Progenitor cell of endocrine pancreas (in vitro differentiated cells): ENCODE results near the gene ANKRD39. TPM values are rescaled to one million over a fixed set of nuclear protein-coding genes. Genes with fewer than 3 reads are reported as not detected.

Source experiments
- DNase-seq: peaks from one replicate; pipeline ENCODE4 v3.0.0; 2021; ENCODE audit warnings: low spot score; ENCODE audit not compliant: unreplicated experiment
- H3K27ac Mint-ChIP-seq: 2 replicates; pipeline ENCODE4 v1.8.0; 2021; ENCODE audit warnings: mild to moderate bottlenecking, moderate library complexity, mixed read lengths
- H3K27me3 Mint-ChIP-seq: 2 replicates; pipeline ENCODE4 v1.8.0; 2021; ENCODE audit warnings: mixed read lengths
- H3K36me3 Mint-ChIP-seq: 2 replicates; pipeline ENCODE4 v1.8.0; 2022; ENCODE audit warnings: mixed read lengths; ENCODE audit not compliant: insufficient read depth
- H3K4me1 Mint-ChIP-seq: 2 replicates; pipeline ENCODE4 v1.8.0; 2021; ENCODE audit warnings: low read depth, mixed read lengths
- H3K4me3 Mint-ChIP-seq: 2 replicates; pipeline ENCODE4 v1.8.0; 2021; ENCODE audit warnings: low read depth, mild to moderate bottlenecking, moderate library complexity, mixed read lengths
- H3K9me3 Mint-ChIP-seq: 2 replicates; pipeline ENCODE4 v1.8.0; 2021; ENCODE audit warnings: low read depth, mixed read lengths
- total RNA-seq: library from RNA; stranded (reverse); gene quantifications from 2 replicates; pipeline ENCODE4 v1.2.1, GENCODE V29; 2021
- TF ChIP-seq, protein P1 (sequence below): fragments of 200-600 bp; sonication (generic); IDR thresholded peaks from one replicate; pipeline ENCODE4 v1.5.0; 2021; ENCODE audit warnings: antibody characterized with exemption, mild to moderate bottlenecking; ENCODE audit not compliant: unreplicated experiment

ANKRD39 gene
- total RNA-seq, 1 donor from 2014 or later, result 16.1 TPM

DNA sequence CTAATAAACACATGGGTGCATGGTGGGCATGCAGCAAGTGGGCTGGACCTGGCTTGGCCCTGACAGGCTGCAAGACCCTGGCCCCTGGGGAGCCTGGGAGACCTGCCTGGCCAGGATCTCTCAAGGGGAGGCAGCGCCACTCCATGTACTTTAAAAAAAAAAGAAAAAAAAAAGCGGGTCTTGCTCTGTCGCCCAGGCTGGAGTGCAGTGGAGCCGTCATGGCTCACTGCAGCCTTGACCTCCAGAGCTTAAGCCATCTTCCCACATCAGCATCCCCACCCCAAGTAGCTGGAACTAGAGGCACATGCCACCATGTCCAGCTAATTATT is 41.6 kb upstream of the ANKRD39 start:
- Mint-ChIP-seq H3K27ac (no peak overlapping the region), H3K4me3 (no peak overlapping the region), H3K27me3 (peaks cover 11% of the 10 kb centered on the region), H3K9me3 (no peaks in the 10 kb centered on the region), H3K36me3 (no peaks in the 10 kb centered on the region), H3K4me1 (peaks cover 2% of the 10 kb centered on the region)
- DNase-seq, result no peak
- TF ChIP-seq, protein P1, sequence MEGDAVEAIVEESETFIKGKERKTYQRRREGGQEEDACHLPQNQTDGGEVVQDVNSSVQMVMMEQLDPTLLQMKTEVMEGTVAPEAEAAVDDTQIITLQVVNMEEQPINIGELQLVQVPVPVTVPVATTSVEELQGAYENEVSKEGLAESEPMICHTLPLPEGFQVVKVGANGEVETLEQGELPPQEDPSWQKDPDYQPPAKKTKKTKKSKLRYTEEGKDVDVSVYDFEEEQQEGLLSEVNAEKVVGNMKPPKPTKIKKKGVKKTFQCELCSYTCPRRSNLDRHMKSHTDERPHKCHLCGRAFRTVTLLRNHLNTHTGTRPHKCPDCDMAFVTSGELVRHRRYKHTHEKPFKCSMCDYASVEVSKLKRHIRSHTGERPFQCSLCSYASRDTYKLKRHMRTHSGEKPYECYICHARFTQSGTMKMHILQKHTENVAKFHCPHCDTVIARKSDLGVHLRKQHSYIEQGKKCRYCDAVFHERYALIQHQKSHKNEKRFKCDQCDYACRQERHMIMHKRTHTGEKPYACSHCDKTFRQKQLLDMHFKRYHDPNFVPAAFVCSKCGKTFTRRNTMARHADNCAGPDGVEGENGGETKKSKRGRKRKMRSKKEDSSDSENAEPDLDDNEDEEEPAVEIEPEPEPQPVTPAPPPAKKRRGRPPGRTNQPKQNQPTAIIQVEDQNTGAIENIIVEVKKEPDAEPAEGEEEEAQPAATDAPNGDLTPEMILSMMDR, result no peak

DNA sequence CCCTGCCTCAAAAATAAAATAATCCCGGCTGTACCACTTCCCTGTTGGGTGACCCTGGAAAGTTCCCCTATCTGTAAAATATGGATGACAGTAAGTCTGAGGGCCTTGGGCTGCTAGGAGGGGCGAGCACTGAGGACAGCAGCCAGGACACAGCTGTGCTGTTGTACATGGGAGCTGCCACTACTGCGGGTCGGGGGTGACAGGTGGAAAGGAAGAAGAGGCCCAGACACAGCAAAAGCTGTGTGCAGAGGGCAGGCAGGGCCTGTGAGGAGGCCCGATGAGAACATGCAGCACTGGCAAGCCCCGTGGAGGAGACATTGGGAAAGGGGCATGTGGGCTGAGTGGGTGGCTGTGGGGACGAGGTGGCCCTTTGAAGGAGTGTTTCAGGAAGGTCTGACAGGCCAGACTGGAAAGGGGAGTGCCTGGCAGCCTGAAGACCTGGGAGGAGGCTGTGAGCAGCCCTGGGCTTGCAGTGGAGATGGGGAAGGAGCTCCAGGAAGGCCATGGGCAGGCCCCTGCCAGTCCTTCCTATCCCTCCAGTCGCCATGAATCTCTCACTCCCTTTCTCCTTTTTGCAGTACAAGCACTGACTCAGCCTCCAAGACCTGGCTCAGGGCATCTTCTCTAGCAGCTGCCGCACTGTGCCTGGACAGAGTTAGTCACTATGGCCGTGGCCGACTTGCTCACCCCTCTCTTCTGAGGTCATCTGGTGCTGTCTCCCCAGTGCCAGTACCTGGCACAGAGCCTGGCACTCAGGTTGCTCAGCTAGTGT is 41.0 kb upstream of the ANKRD39 start:
- H3K4me3 Mint-ChIP-seq, result no peak overlapping the region
- no peak overlapping the region for H3K27ac Mint-ChIP-seq
- no peaks in the 10 kb centered on the region for H3K9me3 Mint-ChIP-seq
- TF ChIP-seq, protein P1, result no peak
- peaks cover 2% of the 10 kb centered on the region for H3K4me1 Mint-ChIP-seq
- no peak for DNase-seq
- peaks cover 11% of the 10 kb centered on the region for H3K27me3 Mint-ChIP-seq
- H3K36me3 Mint-ChIP-seq, result no peaks in the 10 kb centered on the region

DNA sequence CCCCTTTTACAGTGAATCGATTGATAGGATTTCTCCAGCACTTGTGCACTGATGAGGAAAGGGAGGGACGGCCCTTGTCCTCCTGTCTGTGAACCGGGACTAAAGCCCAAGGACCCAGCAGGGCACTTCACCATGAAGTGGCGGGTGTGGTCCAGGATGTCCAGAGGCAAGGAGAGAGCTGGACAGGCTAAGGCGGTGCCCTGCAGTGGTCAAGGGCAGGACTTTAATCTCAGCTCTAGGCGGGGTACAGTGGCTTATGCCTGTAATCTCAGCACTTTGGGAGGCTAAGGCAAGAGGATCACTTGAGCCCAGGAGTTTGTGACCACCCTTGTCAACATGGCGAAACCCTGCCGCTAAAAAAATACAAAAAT is 40.3 kb upstream of the ANKRD39 start:
- TF ChIP-seq, protein P1, result no peak
- H3K27ac Mint-ChIP-seq, result no peak overlapping the region
- H3K4me1 Mint-ChIP-seq, result peaks cover 2% of the 10 kb centered on the region
- peaks cover 11% of the 10 kb centered on the region for H3K27me3 Mint-ChIP-seq
- H3K9me3 Mint-ChIP-seq, result no peaks in the 10 kb centered on the region
- H3K4me3 Mint-ChIP-seq, result no peak overlapping the region
- DNase-seq, result no peak
- no peaks in the 10 kb centered on the region for H3K36me3 Mint-ChIP-seq

DNA sequence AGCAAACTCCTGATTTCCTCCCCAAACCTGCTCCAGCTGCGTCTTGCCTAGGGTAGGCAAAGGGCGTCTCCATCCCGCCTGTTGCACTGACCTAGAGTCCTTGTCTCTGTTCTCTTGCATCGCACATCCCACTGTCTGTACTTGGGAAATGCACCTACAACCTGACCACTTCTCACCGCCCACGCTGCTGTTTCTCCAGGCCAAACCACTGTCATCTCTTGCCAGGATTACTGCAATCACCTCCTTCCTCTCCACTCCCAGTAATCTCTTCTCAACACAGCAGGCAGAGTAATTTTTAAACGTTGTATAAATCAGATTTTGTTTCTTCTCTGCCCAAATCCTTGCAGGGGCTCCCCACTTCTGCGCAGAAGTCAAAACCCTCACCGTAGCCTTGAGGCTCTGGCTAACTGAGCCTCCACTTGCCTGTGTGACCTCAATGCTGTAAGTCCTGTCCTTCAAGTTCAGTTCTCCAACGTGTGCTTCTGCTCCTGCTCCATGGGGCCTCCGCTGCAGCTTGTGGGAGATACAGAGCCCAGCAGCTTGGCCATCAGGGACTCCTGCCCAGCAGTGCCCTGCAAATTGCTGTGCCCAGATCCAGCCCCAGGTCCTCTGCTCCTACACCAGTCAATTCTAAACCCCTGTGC is 39.8 kb upstream of the ANKRD39 start:
- Mint-ChIP-seq H3K27ac (no peak overlapping the region), H3K27me3 (peaks cover 12% of the 10 kb centered on the region), H3K4me3 (no peak overlapping the region), H3K4me1 (peaks cover 2% of the 10 kb centered on the region), H3K9me3 (no peaks in the 10 kb centered on the region), H3K36me3 (no peaks in the 10 kb centered on the region)
- TF ChIP-seq, protein P1, result no peak
- no peak for DNase-seq

DNA sequence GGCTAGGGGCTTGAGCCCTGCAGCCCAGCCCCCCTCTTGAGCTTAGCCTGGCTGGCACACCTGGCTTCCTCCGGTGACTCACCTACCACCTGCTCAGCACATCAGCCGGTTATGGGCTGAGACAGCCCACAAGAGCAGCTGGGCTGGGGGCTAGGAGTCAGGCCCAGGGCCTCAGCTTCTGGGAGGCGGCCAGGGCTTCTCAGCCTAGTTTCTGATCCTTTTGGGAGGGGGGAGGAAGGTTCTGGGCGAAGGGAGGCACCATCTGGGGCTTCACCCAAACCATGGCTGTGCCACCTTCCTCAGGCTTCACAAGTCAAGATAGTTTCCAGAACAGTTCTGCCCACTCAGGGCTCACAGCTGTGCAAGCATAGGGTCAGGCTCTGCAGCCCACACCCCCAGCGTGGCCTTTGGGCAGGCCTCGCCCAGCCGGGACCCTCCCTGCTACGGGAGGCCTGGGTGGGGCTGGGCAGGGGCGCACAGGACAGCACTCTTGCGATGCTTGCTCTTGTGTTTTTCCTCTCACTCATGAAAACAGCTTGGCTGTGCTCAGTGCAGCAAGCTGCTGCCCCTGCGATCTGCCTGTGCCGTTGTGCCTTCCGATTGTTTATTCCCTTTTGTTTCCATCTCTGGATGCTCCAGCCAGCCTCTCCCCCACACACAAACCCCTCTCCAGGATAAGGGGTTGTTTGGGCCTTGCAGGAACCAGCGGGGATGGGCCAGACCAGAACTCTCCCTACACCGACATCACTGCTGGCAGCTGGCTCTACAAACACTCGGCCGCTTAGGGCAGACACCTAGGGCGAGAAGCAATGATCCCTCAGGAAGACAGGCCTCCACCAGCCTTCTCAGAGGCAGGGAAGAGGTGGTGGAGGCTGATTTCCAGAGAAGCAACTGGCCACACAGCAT is 38.2 kb upstream of the ANKRD39 start:
- H3K27ac Mint-ChIP-seq, result peak overlapping the region; percentile 86
- H3K4me1 Mint-ChIP-seq, result peaks cover 8% of the 10 kb centered on the region
- peaks cover 13% of the 10 kb centered on the region for H3K27me3 Mint-ChIP-seq
- TF ChIP-seq, protein P1, result no peak
- no peaks in the 10 kb centered on the region for H3K36me3 Mint-ChIP-seq
- H3K9me3 Mint-ChIP-seq, result no peaks in the 10 kb centered on the region
- H3K4me3 Mint-ChIP-seq, result no peak overlapping the region
- DNase-seq, result no peak
